ENCODE data around the gene NELFE. TPM values are rescaled to one million over a fixed set of nuclear protein-coding genes. Genes with fewer than 3 reads are reported as not detected.

Gene NELFE
- total and polyA plus RNA-seq, 2 of the 13 experiments (the other 11 are each of a cell fraction or from before 2014, with no cell fraction given) = 51.3 to 69.8 TPM

DNA sequence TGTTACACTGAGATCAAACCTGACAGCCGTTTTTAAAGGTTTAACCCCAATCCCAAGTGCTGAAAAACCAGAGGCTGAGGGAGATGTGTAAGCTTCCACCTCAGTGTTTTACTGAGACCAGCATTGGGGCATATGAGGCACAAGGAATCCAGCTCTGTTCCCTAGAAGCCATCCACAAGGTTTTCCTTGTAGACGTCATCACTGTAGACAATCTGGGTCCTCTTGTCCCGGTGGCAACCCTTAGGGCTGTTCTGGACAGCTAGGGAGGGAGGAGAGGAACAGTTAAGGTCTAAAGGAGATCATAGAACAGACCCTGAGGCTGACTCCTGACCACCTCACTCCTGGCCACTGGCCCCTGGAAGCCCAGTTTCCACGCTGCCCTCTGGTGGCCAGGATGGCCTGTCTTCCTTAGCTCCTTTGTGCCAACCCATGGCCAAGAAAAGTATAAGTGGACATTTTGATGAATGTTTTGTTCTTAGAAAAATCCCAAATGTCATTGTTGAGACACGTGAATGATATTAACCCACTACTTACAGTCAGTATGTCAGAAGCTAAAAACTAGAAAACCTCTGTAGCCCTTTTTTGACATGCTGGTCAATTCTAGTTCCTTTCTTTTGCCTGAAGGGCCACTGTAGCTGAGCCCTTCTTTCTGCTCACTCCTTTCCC is 6.5 kb downstream of the NELFE start (continued):
- TF ChIP-seq, protein P1, sequence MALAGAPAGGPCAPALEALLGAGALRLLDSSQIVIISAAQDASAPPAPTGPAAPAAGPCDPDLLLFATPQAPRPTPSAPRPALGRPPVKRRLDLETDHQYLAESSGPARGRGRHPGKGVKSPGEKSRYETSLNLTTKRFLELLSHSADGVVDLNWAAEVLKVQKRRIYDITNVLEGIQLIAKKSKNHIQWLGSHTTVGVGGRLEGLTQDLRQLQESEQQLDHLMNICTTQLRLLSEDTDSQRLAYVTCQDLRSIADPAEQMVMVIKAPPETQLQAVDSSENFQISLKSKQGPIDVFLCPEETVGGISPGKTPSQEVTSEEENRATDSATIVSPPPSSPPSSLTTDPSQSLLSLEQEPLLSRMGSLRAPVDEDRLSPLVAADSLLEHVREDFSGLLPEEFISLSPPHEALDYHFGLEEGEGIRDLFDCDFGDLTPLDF (CRISPR knock-in tag; IDR thresholded peaks at IDR 0.05) = no peak
- TF ChIP-seq ZNF816 (CRISPR knock-in tag; IDR thresholded peaks at IDR 0.05; ENCODE audit: borderline replicate concordance) (no peak), YY1 (IDR thresholded peaks at IDR 0.05; ENCODE audit: insufficient read depth, insufficient replicate concordance, low read depth, low read length) (no peak), STAT6 (CRISPR knock-in tag; IDR thresholded peaks at IDR 0.05; ENCODE audit: borderline replicate concordance) (no peak), JUN (CRISPR knock-in tag; IDR thresholded peaks at IDR 0.05) (no peak), HNRNPK (IDR thresholded peaks at IDR 0.05; ENCODE audit: low read depth, low read length, poor library complexity, severe bottlenecking) (no peak), KLF6 (CRISPR knock-in tag; IDR thresholded peaks at IDR 0.05) (no peak), ZNF367 (CRISPR knock-in tag; IDR thresholded peaks at IDR 0.05; ENCODE audit: borderline replicate concordance) (no peak), FOXK1 (CRISPR knock-in tag; IDR thresholded peaks at IDR 0.05; ENCODE audit: borderline replicate concordance, low read depth) (no peak), MAF1 (CRISPR knock-in tag; IDR thresholded peaks at IDR 0.05; ENCODE audit: borderline replicate concordance) (no peak), ZNF343 (CRISPR knock-in tag; IDR thresholded peaks at IDR 0.05) (no peak), ZMAT3 (CRISPR knock-in tag; conservative IDR thresholded peaks at IDR 0.05) (no peak), ZNF281 (CRISPR knock-in tag; IDR thresholded peaks at IDR 0.05; ENCODE audit: borderline replicate concordance) (no peak), ISX (CRISPR knock-in tag; conservative IDR thresholded peaks at IDR 0.05) (no peak), EHMT2 (IDR thresholded peaks at IDR 0.05; ENCODE audit: borderline replicate concordance, low read depth, low read length) (no peak)
- TF ChIP-seq, protein P2, sequence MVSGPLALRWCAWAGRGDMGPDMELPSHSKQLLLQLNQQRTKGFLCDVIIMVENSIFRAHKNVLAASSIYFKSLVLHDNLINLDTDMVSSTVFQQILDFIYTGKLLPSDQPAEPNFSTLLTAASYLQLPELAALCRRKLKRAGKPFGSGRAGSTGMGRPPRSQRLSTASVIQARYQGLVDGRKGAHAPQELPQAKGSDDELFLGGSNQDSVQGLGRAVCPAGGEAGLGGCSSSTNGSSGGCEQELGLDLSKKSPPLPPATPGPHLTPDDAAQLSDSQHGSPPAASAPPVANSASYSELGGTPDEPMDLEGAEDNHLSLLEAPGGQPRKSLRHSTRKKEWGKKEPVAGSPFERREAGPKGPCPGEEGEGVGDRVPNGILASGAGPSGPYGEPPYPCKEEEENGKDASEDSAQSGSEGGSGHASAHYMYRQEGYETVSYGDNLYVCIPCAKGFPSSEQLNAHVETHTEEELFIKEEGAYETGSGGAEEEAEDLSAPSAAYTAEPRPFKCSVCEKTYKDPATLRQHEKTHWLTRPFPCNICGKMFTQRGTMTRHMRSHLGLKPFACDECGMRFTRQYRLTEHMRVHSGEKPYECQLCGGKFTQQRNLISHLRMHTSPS (CRISPR knock-in tag; IDR thresholded peaks at IDR 0.05; ENCODE audit: low read depth) = no peak
- TF ChIP-seq, protein P3, sequence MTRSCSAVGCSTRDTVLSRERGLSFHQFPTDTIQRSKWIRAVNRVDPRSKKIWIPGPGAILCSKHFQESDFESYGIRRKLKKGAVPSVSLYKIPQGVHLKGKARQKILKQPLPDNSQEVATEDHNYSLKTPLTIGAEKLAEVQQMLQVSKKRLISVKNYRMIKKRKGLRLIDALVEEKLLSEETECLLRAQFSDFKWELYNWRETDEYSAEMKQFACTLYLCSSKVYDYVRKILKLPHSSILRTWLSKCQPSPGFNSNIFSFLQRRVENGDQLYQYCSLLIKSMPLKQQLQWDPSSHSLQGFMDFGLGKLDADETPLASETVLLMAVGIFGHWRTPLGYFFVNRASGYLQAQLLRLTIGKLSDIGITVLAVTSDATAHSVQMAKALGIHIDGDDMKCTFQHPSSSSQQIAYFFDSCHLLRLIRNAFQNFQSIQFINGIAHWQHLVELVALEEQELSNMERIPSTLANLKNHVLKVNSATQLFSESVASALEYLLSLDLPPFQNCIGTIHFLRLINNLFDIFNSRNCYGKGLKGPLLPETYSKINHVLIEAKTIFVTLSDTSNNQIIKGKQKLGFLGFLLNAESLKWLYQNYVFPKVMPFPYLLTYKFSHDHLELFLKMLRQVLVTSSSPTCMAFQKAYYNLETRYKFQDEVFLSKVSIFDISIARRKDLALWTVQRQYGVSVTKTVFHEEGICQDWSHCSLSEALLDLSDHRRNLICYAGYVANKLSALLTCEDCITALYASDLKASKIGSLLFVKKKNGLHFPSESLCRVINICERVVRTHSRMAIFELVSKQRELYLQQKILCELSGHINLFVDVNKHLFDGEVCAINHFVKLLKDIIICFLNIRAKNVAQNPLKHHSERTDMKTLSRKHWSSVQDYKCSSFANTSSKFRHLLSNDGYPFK (CRISPR knock-in tag; IDR thresholded peaks at IDR 0.05; ENCODE audit: borderline replicate concordance) = no peak
